Body of pancreas (tissue), 4 donors: ENCODE measurements around the gene PGD. TPM values are rescaled to one million over a fixed set of nuclear protein-coding genes. Genes with fewer than 3 reads are reported as not detected.

Source experiments
- ATAC-seq: fragments of 150-250 bp; one replicate; pipeline ENCODE4 v1.9.1; 2016
- DNase-seq, 4 donors: peaks; one replicate each; pipeline ENCODE4 v3.0.0-alpha.2; 2019
- H3K27ac ChIP-seq, 4 donors: fragments of 200-600 bp; sonication (generic); 1 replicate in 3 of 4; 2 replicates in 1 of 4; pipeline versions ENCODE4 v1.5.1 to v1.6.1; 2016 to 2019; ENCODE audit warnings: mild to moderate bottlenecking in 1 of 4, mixed read lengths in 1 of 4, moderate library complexity in 1 of 4
- H3K27me3 ChIP-seq, 2 donors: fragments of 200-600 bp; sonication (generic); one replicate each; pipeline ENCODE4 v1.6.0; 2016; ENCODE audit warnings: mild to moderate bottlenecking in 1 of 2
- H3K36me3 ChIP-seq, 2 donors: fragments of 200-600 bp; sonication (generic); replicated peaks in 1 of 2; 2 replicates each; pipeline ENCODE4 v1.5.1; 2016; ENCODE audit warnings: low read depth in 2 of 2; ENCODE audit not compliant: insufficient read depth in 1 of 2
- H3K4me1 ChIP-seq: fragments of 200-600 bp; sonication (generic); one replicate; pipeline ENCODE4 v1.6.0; 2016
- H3K4me3 ChIP-seq, 2 donors: fragments of 200-600 bp; sonication (generic); 1 replicate in 1 of 2; 2 replicates in 1 of 2; pipeline ENCODE4 v1.5.1; 2016 to 2019
- H3K9me3 ChIP-seq, 3 donors: fragments of 200-600 bp; sonication (generic); 1 replicate in 2 of 3; 2 replicates in 1 of 3; pipeline ENCODE4 v1.5.1; 2016
- POLR2A ChIP-seq, 3 donors: fragments of 450-650 bp; IDR thresholded peaks; one replicate each; pipeline ENCODE4 v1.6.1; 2016; ENCODE audit warnings: antibody characterized with exemption in 3 of 3, mild to moderate bottlenecking in 2 of 3
- WGBS, 2 donors: methylation state at CpG; one replicate each; pipeline ENCODE4 v1.1.5; 2017; 5-methylcytosine and 5-hydroxymethylcytosine counted together
- intact Hi-C: fragments of 100-400 bp; cut with DNase I; formaldehyde crosslinking; loops from one replicate; pipeline ENCODE4 v1.15.1; 2023
- total RNA-seq, 2 donors: library from RNA; depleted of rRNA; stranded (reverse); fragments of >200 nt; gene quantifications; one replicate each; pipeline ENCODE4 v1.1.0, GENCODE V29; 2016
- TF ChIP-seq, protein P1 (sequence below), 7 experiments: fragments of 450-650 bp in 4 of 7; fragments of 200-600 bp in 3 of 7; sonication (generic) in 3 of 7; IDR thresholded peaks; one replicate each; pipeline ENCODE4 v1.5.1; 2016 to 2019; ENCODE audit warnings: antibody characterized with exemption in 7 of 7

PGD gene
- total RNA-seq, 2 donors from 2014 or later, result 46.7 to 61.3 TPM

DNA sequence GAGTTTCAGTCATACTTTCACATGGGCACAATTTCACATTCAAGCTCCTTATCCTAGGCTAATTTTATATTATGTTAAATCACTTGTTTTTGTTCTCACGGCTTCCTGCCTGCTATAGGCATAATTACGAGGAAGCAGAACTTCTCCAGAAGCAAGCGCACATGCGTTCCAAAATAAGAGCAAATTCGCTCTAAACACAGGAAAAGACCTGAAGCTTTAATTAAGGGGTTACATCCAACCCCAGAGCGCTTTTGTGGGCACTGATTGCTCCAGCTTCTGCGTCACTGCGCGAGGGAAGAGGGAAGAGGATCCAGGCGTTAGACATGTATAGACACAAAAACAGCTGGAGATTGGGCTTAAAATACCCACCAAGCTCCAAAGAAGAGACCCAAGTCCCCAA, 50.9 kb downstream of the PGD start, which contains the start of gene CORT:
TSS of gene CORT (plus strand) at position 281 of the 400 bp plus-strand sequence. CDS start 193 bp downstream, outside the sequence.
- Histone ChIP-seq H3K36me3 (no peaks in the 10 kb centered on the region), H3K27me3 (no peaks in the 10 kb centered on the region), H3K4me1 (no peaks in the 10 kb centered on the region), H3K9me3 (no peaks in the 10 kb centered on the region), H3K27ac (no peak within 1 kb of the TSS), H3K4me3 (no peak within 1 kb of the TSS)
- ATAC-seq, result no peak
- 90 to 91% methylated on average over 10 of the region's 10 CpGs for WGBS, 2 donors
- intact Hi-C loops, result no loop called here
- DNase-seq, result no peak
- TF ChIP-seq, protein P1, sequence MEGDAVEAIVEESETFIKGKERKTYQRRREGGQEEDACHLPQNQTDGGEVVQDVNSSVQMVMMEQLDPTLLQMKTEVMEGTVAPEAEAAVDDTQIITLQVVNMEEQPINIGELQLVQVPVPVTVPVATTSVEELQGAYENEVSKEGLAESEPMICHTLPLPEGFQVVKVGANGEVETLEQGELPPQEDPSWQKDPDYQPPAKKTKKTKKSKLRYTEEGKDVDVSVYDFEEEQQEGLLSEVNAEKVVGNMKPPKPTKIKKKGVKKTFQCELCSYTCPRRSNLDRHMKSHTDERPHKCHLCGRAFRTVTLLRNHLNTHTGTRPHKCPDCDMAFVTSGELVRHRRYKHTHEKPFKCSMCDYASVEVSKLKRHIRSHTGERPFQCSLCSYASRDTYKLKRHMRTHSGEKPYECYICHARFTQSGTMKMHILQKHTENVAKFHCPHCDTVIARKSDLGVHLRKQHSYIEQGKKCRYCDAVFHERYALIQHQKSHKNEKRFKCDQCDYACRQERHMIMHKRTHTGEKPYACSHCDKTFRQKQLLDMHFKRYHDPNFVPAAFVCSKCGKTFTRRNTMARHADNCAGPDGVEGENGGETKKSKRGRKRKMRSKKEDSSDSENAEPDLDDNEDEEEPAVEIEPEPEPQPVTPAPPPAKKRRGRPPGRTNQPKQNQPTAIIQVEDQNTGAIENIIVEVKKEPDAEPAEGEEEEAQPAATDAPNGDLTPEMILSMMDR (IDR thresholded peaks at IDR 0.05), result no peak
- no peak for TF ChIP-seq POLR2A (IDR thresholded peaks at IDR 0.05)

DNA sequence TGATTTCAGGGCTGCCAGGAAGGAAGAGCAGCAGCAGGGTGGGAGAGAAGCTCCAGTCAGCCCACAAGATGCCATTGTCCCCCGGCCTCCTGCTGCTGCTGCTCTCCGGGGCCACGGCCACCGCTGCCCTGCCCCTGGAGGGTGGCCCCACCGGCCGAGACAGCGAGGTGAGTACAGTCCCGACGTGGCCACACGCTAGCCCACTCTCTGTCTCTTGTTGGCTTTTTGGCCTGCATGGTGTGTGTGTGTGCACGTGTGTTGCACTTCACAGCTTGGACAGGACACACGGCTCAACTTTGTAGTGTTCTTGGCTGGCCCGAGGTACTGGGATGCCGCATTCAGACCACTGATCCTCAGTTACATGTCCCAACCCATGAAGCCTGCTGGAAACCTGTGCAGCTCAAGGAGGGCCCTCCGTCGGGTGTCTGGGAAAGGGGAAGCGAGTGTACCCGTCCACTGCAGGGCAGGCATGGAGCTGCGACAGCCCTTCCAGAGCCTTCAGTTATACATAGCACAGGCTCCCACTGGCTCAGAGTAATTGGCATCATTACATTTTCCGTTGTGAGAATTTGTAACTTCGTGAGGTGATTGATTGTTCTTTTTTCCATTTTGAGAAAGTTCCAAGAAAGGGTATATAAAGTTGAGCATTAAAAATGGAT, 51.4 kb downstream of the PGD start:
- Histone ChIP-seq H3K27ac (no peak overlapping the region), H3K4me1 (no peaks in the 10 kb centered on the region), H3K4me3 (no peak overlapping the region), H3K9me3 (no peaks in the 10 kb centered on the region), H3K27me3 (no peaks in the 10 kb centered on the region), H3K36me3 (no peaks in the 10 kb centered on the region)
- ATAC-seq, result no peak
- no peak for DNase-seq
- WGBS, 2 donors, result 76 to 79% methylated on average over 18 to 21 of the region's 21 CpGs
- intact Hi-C loops, result no loop called here
- TF ChIP-seq, protein P1 (IDR thresholded peaks at IDR 0.05), result no peak

DNA sequence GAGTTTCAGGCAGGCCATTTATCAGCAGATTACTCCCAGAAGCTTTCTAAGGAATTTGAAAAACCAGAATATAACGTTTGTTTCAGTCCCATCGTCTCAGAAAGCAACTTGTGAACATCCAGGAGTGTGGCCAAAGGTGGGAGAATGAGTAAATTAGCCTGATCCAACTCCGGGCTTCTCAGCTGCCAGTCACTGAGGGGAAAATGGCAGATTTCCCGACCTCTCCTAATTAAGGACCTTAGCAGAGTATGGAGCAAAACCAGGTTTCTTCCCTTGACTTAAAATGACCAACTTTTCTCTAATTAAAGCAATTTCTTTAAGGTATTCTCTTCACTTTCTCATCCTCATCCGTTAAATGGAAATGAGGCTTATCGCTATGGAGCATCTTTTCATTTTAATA, 52.0 kb downstream of the PGD start:
- ATAC-seq, result no peak
- TF ChIP-seq, protein P1 (IDR thresholded peaks at IDR 0.05), result no peak
- no peak for TF ChIP-seq POLR2A (IDR thresholded peaks at IDR 0.05)
- Histone ChIP-seq H3K9me3 (no peaks in the 10 kb centered on the region), H3K4me1 (no peaks in the 10 kb centered on the region), H3K4me3 (no peak overlapping the region), H3K27ac (no peak overlapping the region), H3K27me3 (no peaks in the 10 kb centered on the region), H3K36me3 (no peaks in the 10 kb centered on the region)
- 35 to 38% methylated on average over 6 of the region's 6 CpGs for WGBS, 2 donors
- no peak for DNase-seq
- intact Hi-C loops, result no loop called here

DNA sequence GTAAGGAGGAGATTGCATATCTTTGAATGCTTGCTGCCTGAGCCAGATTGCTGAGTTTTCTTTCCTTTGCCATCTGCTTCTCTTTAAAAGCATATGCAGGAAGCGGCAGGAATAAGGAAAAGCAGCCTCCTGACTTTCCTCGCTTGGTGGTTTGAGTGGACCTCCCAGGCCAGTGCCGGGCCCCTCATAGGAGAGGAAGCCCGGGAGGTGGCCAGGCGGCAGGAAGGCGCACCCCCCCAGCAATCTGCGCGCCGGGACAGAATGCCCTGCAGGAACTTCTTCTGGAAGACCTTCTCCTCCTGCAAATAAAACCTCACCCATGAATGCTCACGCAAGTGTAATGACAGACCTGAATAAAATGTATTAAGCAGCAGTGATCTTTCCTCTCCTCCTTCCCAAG, 52.4 kb downstream of the PGD start:
- intact Hi-C loops, result no loop called here
- no peaks in the 10 kb centered on the region for H3K4me1 ChIP-seq
- no peak overlapping the region for H3K27ac ChIP-seq
- no peaks in the 10 kb centered on the region for H3K36me3 ChIP-seq
- no peaks in the 10 kb centered on the region for H3K27me3 ChIP-seq
- ATAC-seq (no peak), DNase-seq (no peak)
- 27 to 33% methylated on average over 10 of the region's 10 CpGs for WGBS, 2 donors
- TF ChIP-seq POLR2A (IDR thresholded peaks at IDR 0.05), result no peak
- TF ChIP-seq, protein P1 (IDR thresholded peaks at IDR 0.05), result no peak
- no peaks in the 10 kb centered on the region for H3K9me3 ChIP-seq
- H3K4me3 ChIP-seq, result no peak overlapping the region

DNA sequence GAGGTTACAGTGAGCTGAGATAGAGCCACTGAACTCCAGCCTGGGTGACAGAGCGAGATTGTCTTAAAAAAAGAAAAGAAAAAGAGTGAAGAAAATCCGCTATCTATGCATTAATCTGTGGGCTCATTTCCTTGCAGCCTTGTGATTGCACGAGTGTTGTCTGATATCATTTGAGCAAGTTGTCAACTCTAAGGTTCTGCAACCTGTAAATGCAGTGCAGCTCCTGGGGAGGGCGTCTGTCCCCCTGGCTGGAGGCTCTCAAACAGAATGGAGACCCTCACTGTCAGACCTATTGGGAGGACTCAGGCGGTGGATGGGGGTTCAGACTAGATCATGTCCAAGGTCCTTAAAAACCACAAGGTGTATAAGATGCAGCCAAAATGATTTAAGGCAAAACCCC, 57.2 kb downstream of the PGD start:
- no peak for ATAC-seq
- 89 to 98% methylated on average over 5 of the region's 5 CpGs for WGBS, 2 donors
- DNase-seq, result no peak

More for the DNA sequence above, 57.2 kb downstream of the PGD start:
- Histone ChIP-seq H3K9me3 (no peaks in the 10 kb centered on the region), H3K27ac (no peak overlapping the region), H3K27me3 (no peaks in the 10 kb centered on the region), H3K4me3 (no peak overlapping the region), H3K4me1 (no peaks in the 10 kb centered on the region), H3K36me3 (peaks cover 0 to under 1% of the 10 kb centered on the region in 2 donors)
- intact Hi-C loops, result no loop called here
- TF ChIP-seq, protein P1 (IDR thresholded peaks at IDR 0.05), result no peak
- no peak for TF ChIP-seq POLR2A (IDR thresholded peaks at IDR 0.05)
